OCI-LY3 (cell line): ENCODE data around the gene GABRB2.

Experiments used
- H2AFZ ChIP-seq: fragments of 200-600, 300-600 bp; shearing (Covaris generic); 2 replicates; pipeline ENCODE4 v1.6.0; 2014; ENCODE audit warnings: antibody characterized with exemption, low read depth, low read length
- H3K27ac ChIP-seq: fragments of 200-600, 300-600 bp; sonication (generic); 2 replicates; pipeline ENCODE4 v1.5.1; 2014; ENCODE audit warnings: mild to moderate bottlenecking, low read length, moderate library complexity, mixed read lengths
- H3K27me3 ChIP-seq: fragments of 200-600, 300-600 bp; sonication (generic); 2 replicates; pipeline ENCODE4 v1.6.1; 2014; ENCODE audit warnings: low read depth, low read length, mixed read lengths
- H3K36me3 ChIP-seq: fragments of 200-600, 300-600 bp; sonication (generic); replicated peaks from 2 replicates; pipeline ENCODE3; 2014; ENCODE audit warnings: low read depth, low read length, mixed read lengths
- H3K4me1 ChIP-seq: fragments of 300-600, 200-600 bp; sonication (generic); 2 replicates; pipeline ENCODE4 v1.6.1; 2014; ENCODE audit warnings: low read length, mixed read lengths
- H3K4me2 ChIP-seq: fragments of 200-600, 300-600 bp; sonication (generic); 2 replicates; pipeline ENCODE4 v1.6.1; 2014; ENCODE audit warnings: low read length, mixed read lengths
- H3K4me3 ChIP-seq: fragments of 300-600, 200-600 bp; sonication (generic); 2 replicates; pipeline ENCODE4 v1.5.1; 2014; ENCODE audit warnings: antibody characterized with exemption, mild to moderate bottlenecking, low read length, moderate library complexity
- H3K79me2 ChIP-seq: fragments of 300-600, 200-600 bp; shearing (Covaris generic); 2 replicates; pipeline ENCODE4 v1.6.1; 2014; ENCODE audit warnings: mild to moderate bottlenecking, low read length, mixed read lengths
- H3K9ac ChIP-seq: fragments of 300-600, 200-600 bp; shearing (Covaris generic); 2 replicates; pipeline ENCODE4 v1.6.0; 2014; ENCODE audit warnings: mild to moderate bottlenecking, low read length, moderate library complexity
- H3K9me3 ChIP-seq: fragments of 200-600, 300-600 bp; shearing (Covaris generic); 2 replicates; pipeline ENCODE4 v1.6.1; 2014; ENCODE audit warnings: low read length, mixed read lengths; ENCODE audit not compliant: insufficient read depth
- H4K20me1 ChIP-seq: fragments of 200-600, 300-600 bp; sonication (generic); 2 replicates; pipeline ENCODE4 v1.6.1; 2016; ENCODE audit warnings: low read length, mixed read lengths; ENCODE audit not compliant: insufficient read depth
- EZH2phosphoT487 ChIP-seq: fragments of 200-600 bp; shearing (Covaris generic); IDR thresholded peaks from 2 replicates; pipeline ENCODE4 v1.6.1; 2018; ENCODE audit warnings: antibody characterized with exemption, mixed run types, low read depth
- TF ChIP-seq, protein P1 (sequence below): fragments of 200-600, 300-600 bp; sonication (generic); IDR thresholded peaks from 2 replicates; pipeline ENCODE4 v1.5.1; 2014; ENCODE audit warnings: antibody characterized with exemption, low read length, low read depth

The GABRB2 gene

DNA sequence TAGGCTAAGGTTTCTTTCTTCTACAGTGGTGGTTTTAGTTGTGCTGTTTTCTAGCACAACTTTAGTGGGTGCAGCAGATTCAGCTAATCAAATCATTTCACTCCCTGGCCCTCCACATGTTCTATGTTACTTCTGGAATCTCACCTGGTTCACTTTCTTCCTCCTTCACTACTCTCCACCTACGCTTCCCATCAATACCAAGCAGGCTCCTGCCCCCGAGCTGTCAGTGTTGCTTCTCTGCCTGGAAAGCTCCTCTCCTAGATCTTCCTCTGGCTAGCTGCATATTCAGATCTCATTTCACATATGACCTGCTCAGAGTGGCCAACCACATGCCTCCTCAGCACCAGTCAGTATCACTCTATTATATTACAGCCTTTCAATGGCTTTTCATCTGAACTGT, 19.6 kb upstream of the GABRB2 start:
- H3K4me2 ChIP-seq: no peak overlapping the region
- H3K27me3 ChIP-seq: no peaks in the 10 kb centered on the region
- no peak overlapping the region for H3K9ac ChIP-seq
- H3K9me3 ChIP-seq: no peaks in the 10 kb centered on the region
- no peak overlapping the region for H2AFZ ChIP-seq
- no peaks in the 10 kb centered on the region for H3K36me3 ChIP-seq
- no peaks in the 10 kb centered on the region for H4K20me1 ChIP-seq
- TF ChIP-seq EZH2phosphoT487: no peak
- TF ChIP-seq, protein P1, sequence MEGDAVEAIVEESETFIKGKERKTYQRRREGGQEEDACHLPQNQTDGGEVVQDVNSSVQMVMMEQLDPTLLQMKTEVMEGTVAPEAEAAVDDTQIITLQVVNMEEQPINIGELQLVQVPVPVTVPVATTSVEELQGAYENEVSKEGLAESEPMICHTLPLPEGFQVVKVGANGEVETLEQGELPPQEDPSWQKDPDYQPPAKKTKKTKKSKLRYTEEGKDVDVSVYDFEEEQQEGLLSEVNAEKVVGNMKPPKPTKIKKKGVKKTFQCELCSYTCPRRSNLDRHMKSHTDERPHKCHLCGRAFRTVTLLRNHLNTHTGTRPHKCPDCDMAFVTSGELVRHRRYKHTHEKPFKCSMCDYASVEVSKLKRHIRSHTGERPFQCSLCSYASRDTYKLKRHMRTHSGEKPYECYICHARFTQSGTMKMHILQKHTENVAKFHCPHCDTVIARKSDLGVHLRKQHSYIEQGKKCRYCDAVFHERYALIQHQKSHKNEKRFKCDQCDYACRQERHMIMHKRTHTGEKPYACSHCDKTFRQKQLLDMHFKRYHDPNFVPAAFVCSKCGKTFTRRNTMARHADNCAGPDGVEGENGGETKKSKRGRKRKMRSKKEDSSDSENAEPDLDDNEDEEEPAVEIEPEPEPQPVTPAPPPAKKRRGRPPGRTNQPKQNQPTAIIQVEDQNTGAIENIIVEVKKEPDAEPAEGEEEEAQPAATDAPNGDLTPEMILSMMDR: no peak
- no peak overlapping the region for H3K27ac ChIP-seq
- H3K79me2 ChIP-seq: no peaks in the 10 kb centered on the region
- no peak overlapping the region for H3K4me3 ChIP-seq
- H3K4me1 ChIP-seq: no peaks in the 10 kb centered on the region

GRCh38 chr5:161562446-161562845, 15.9 kb upstream of the GABRB2 start:
- Histone ChIP-seq H3K27ac (no peak overlapping the region), H3K4me3 (no peak overlapping the region), H3K27me3 (no peaks in the 10 kb centered on the region), H4K20me1 (no peaks in the 10 kb centered on the region), H3K9ac (no peak overlapping the region), H3K9me3 (no peaks in the 10 kb centered on the region), H3K4me1 (no peaks in the 10 kb centered on the region), H3K36me3 (no peaks in the 10 kb centered on the region), H3K79me2 (no peaks in the 10 kb centered on the region), H2AFZ (no peak overlapping the region), H3K4me2 (no peak overlapping the region)
- TF ChIP-seq EZH2phosphoT487: no peak
- TF ChIP-seq, protein P1: no peak

- no peak overlapping the region for H3K9ac ChIP-seq
- H3K4me2 ChIP-seq: no peak overlapping the region
- H3K27me3 ChIP-seq: no peaks in the 10 kb centered on the region
- no peaks in the 10 kb centered on the region for H3K36me3 ChIP-seq
- H4K20me1 ChIP-seq: no peaks in the 10 kb centered on the region
- no peaks in the 10 kb centered on the region for H3K9me3 ChIP-seq
- no peaks in the 10 kb centered on the region for H3K79me2 ChIP-seq
- no peak overlapping the region for H2AFZ ChIP-seq
- no peak for TF ChIP-seq EZH2phosphoT487
- TF ChIP-seq, protein P1: no peak
- peaks cover 7% of the 10 kb centered on the region; the same call in 1 of the 2 replicates for H3K4me1 ChIP-seq
- H3K4me3 ChIP-seq: no peak overlapping the region
- no peak overlapping the region for H3K27ac ChIP-seq
These were observed 2.6 kb upstream of the GABRB2 start for GRCh38 chr5:161549106-161549505.

GRCh38 chr5:161548487-161549094, 2.1 kb upstream of the GABRB2 start:
- no peak overlapping the region for H3K4me2 ChIP-seq
- H3K4me1 ChIP-seq: peaks cover 7% of the 10 kb centered on the region; the same call in 1 of the 2 replicates
- no peak for TF ChIP-seq EZH2phosphoT487
- TF ChIP-seq, protein P1: no peak
- H2AFZ ChIP-seq: no peak overlapping the region
- H3K27me3 ChIP-seq: 0 out of 2 replicates have a peak, but pooled peaks cover 3% of the 10 kb centered on the region
- no peak overlapping the region for H3K4me3 ChIP-seq
- H3K27ac ChIP-seq: no peak overlapping the region
- H3K9ac ChIP-seq: no peak overlapping the region
- no peaks in the 10 kb centered on the region for H3K79me2 ChIP-seq
- H3K9me3 ChIP-seq: no peaks in the 10 kb centered on the region
- H3K36me3 ChIP-seq: no peaks in the 10 kb centered on the region
- no peaks in the 10 kb centered on the region for H4K20me1 ChIP-seq
